Pulmonary artery endothelial cell (primary cell): ENCODE data around the gene CKB. TPM values are rescaled to one million over a fixed set of nuclear protein-coding genes. Genes with fewer than 3 reads are reported as not detected.

Experiments used
- DNase-seq: peaks from one replicate; pipeline ENCODE4 v3.0.0-alpha.2; 2011; ENCODE audit warnings: low read depth, low spot score
- total RNA-seq: library from RNA; depleted of rRNA; stranded (reverse); fragments of >200 nt; gene quantifications from 2 replicates; pipeline ENCODE4 v1.2.3, GENCODE V29; 2014

Gene CKB
- total RNA-seq, 1 donor from 2014 or later = 3.9 TPM

- DNase-seq = no peak
Observed at GRCh38 chr14:103537175-103537990, 14.8 kb upstream of the CKB start.

DNA sequence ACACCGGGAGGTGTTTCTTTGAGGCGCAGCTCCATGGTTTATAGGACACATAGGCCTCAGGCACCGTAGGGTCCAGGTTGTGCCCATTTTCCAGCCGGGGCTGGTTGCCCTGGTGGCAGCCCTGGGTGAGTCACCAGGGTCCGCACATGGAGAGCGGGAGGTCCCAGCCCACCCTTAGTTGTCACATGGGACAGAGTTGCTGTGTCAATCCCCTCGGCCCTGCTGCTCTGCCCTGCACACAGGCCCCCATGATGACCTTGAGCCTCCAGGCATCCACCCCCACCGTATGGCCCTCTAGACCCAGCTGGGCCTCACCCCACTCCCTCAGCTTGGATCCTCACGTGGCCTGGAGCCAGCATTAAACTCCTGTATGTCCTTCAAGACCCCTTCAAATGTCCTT, 14.1 kb upstream of the CKB start:
- no peak for DNase-seq

GRCh38 chr14:103535891-103536565, 13.4 kb upstream of the CKB start:
- no peak for DNase-seq

DNA sequence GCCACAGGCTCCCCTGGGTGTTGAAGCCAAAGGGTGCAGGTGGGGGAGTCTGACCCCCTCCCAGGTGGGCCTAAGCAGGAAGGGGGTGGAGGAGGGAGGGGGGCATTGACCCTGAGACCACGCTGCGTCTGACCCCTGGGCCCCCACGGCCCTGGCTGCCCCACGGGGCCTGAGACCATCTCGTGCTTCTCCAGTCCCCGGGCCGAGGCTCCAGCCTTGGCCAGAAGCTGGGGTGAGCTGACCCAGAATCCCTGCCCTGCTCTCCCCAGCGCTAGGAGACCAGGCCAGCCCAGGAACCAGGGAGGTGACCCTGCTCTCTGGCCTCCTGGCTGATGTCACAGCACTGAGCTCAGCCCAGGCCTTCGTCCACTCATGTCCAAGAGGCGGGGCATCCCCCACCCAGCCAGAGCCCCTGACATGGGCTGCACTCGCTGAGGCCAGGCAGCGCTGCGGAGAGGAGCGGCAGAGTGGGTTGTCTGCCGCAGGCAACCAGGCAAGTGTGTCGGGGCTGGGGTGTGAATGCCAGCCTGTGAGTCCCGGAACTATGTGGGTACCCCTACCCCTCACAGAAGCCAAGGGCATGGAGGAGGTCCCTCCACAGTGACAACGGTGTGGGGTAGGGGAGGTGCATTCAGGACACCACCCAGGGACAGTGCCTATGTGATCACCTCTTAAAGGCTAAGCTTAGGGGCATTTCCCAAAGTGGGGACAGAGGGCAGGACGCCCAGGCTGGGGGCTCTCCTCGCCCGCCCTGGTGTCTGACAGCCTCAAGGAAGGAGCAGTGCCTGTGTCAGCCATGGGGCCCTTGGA, 12.7 kb upstream of the CKB start:
- DNase-seq = no peak

DNA sequence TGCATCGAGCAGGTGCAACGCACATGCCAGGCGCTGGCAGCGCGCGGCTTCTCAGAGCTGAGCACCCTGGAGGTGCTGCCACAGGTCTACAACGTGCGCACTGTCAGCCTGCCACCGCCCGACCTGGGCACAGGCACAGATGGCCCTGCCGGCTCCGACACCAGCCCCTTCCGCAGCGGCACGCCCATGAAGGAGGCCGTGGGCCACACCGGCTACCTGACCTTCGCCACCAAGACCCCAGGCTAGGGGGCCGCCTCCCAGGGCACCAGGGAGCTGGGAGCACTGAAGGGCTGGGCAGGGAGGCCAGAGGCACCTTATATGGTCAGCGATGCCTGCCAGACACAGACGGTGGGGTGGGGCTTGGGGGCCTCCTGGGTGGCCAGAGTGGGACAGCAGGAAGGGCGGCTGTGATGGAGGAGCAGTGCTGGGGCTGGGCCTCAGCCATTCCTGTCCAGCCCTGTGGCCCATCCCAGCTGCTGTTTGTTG, 12.0 kb upstream of the CKB start:
- DNase-seq = no peak

- no peak for DNase-seq
Observed at GRCh38 chr14:103533999-103534575, 11.5 kb upstream of the CKB start.

- no peak for DNase-seq
Observed at GRCh38 chr14:103533137-103533998, 10.7 kb upstream of the CKB start.

GRCh38 chr14:103532216-103533136, 9.8 kb upstream of the CKB start:
- no peak for DNase-seq

GRCh38 chr14:103531421-103532215, 9.0 kb upstream of the CKB start:
- DNase-seq = no peak

DNA sequence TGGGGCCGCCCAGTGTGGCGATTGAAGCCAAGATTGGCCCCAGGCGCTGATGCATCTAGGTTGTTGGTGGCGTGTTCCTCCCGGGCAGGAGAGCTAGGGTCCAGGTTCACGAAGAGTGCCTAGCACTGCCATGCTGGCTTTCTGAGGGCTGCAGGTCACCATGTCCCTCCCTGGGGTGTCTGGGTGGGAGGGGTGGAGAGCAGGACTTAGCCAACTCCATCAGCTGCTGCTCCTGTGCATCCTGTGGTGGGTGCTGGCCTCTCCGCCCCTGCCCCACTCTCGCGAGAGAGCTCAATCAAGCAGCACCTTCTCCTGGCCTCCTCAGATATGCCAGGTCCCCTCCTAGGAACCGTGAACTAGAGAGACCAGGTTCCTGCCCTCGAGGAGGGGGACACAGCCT, 8.2 kb upstream of the CKB start:
- DNase-seq = no peak

DNA sequence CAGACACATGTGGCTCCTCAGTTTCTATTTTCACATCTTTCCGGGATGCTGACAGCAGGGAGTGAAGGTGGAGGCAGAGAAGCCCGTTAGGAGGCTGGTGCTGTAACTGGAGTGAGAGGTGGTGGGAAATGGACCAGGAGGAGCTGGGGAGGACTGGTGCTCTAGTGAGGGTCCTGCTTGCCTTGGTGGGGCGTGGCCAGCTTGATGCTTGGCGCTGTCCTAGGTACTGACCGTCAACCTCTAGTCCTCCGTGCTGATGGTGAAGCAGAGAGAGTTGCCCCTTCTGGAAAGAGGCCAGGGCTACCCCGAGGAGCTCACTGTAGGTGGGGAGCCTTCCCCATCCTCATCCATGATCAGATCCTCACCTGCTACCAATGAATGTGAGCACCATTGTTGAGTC, 7.8 kb upstream of the CKB start:
- DNase-seq = no peak

DNA sequence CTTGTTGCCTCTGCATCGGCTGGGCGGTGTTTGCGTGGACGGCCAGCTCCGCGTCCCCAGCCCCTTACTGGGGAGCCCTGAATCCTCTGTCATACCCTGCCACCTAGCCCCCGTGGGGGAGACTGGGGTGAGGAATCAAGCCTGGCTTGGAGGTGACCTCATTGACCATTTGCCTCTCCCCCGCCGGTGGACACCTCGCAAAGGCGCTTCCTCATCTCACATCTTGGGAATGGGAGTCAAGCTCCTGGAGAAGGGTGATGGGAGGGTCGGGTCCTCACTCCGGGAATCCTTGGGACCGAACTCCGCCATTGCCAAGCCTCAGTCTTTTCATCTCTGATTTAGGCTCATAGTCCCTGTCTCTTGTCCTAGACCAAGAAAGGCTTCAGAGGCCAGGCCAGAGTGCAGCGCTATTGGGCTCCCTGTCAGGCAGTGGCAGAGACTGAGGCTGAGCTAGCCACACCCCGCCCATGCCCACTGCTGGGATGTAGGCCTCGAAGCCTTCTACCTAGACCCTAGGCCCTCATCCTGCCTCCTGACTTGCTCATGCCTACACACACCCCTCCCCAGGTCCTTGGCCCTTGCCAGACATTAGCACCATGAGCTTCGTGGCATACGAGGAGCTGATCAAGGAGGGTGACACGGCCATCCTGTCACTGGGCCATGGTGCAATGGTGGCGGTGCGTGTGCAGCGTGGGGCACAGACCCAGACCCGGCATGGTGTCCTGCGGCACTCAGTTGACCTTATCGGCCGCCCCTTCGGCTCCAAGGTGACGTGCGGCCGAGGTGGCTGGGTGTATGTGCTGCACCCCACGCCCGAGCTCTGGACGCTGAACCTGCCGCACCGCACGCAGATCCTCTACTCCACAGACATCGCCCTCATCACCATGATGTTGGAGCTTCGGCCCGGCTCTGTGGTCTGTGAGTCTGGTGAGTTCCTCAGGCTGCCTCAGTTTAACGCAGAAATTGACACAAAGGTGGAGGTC, 7.0 kb upstream of the CKB start:
- no peak for DNase-seq

DNA sequence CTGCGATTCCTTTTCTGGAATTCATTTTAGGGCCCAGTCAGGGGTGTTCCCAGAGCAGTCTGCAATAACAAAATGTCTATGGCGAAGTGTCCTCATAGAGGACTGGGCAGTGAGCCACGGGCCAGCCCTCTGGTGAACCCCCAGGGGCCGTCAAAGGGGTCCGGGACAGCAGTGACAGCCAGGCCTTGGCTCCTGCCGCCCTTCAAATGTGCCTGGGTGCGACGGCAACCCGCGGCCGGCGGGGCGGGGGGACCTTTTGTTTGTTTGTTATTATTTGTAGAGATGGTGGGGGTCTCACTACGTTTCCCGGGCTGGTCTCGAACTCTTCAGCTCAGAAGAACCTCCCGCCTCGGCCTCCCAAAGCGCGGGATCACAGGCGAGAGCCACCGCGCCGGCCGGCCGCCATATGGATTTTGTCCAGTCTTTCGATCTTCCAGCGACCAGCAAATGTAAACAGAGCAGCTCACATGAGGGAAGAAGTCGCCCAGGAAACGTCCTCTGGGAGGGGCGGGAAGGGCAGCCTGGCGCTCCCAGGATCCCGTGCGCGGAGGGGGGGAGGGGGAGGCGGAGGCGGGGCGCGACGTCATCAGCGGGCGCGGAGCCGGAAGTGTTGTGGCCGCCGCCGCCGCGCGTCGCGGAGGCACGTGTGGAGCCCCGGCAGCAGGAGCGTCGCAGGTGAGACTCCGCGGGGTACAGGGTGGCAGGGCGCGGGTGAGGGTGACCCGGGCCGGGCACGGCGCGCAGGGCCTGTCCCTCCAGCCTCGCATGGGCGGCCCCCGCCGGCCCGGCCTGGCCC, 6.2 kb upstream of the CKB start, which contains the start of gene TRMT61A:
TRMT61A (plus strand) TSS at position 610 of the 796 bp plus-strand sequence. CDS start 783 bp downstream, outside the sequence.
- no peak for DNase-seq

GRCh38 chr14:103528146-103528586, 5.5 kb upstream of the CKB start:
- no peak for DNase-seq

DNA sequence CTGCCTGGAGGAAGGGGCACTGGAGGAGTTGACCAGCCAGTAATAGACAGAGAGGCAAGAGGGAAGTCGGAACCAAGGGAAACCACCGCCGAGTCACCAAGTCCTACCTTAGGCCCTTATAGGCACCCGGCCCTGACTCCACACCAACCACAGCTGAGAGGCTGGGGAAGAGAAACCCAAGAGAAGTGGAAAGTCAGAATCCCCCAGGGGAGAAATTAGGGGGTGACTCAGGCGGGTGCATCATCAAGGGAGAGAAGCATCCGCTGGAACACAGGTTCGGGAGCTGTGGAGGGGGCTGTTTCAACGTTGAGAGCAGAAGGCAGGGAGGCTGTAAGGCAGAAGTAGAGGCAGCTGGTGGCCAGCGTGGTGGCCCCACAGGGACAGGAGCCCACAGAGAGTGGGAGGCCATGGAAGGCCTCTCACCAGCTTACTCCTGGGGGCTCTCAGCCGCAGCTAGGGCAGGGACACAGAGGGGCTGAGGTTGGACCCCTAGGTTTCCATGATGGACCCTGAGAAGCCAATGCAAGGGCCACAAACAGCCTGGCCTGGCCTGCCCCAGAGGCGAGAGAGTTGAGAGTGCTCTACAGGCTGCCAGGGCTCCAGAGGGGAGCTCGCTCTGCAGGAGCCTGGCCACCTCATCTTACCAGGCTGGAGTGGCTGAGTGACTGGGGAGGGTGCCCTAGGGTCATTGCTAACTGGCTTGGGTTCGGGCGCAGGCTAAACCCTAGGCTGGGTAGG, 4.9 kb upstream of the CKB start:
- DNase-seq = no peak

DNA sequence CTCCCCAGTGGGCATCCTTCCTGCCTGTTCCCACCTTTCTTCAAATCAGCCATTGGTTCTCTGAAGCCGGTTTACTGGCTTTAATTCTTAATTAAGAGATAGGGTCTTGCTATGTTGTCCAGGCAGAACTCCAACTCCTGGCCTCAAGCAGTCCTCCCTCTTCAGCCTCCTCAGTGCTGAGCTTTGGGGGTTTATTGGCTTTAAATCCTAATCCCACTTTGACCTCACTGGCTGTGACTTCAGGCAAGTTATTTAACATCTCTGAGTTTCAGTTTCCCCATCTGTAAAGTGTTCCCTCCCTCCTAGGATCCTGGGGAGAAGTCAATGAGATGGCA, 4.3 kb upstream of the CKB start:
- DNase-seq = no peak
